ENCODE measurements around the gene SMAD6. TPM values are rescaled to one million over a fixed set of nuclear protein-coding genes. Genes with fewer than 3 reads are reported as not detected.

Gene SMAD6
- total RNA-seq, 4 donors from 2014 or later = 9.4 to 18.9 (median 14.3) TPM

- 92% methylated on average over 10 of the region's 10 CpGs for WGBS
- intact Hi-C loops (cut with DNase I) = no loop called here
- H3K4me3 ChIP-seq = no peak overlapping the region
- H3K27me3 ChIP-seq = no peaks in the 10 kb centered on the region
- H3K36me3 ChIP-seq = peaks cover 0 to 42% (median 17%) of the 10 kb centered on the region in 4 donors
- TF ChIP-seq POLR2AphosphoS5 (IDR thresholded peaks at IDR 0.05) (no peak), POLR2A (IDR thresholded peaks at IDR 0.05; ENCODE audit: low read depth) (no peak), CTCF (IDR thresholded peaks at IDR 0.05) (no peak), EP300 (IDR thresholded peaks at IDR 0.05) (no peak)
- H3K4me1 ChIP-seq = peaks cover 17 to 76% (median 33%) of the 10 kb centered on the region in 4 donors
- H3K27ac ChIP-seq (replicated peaks in 1 of 4) = peak overlapping the region in 3 of 4 donors; percentile 4 to 43 (median 37)
- no peak for DNase-seq (ENCODE audit: extremely low spot score)
- no peaks in the 10 kb centered on the region for H3K9me3 ChIP-seq
Observed at GRCh38 chr15:66719471-66719870, 17.4 kb downstream of the SMAD6 start.

GRCh38 chr15:66720206-66721010, 18.4 kb downstream of the SMAD6 start:
- Histone ChIP-seq H3K27ac (replicated peaks in 1 of 4) (peak overlapping the region in 3 of 4 donors; percentile 4 to 43 (median 37)), H3K4me1 (peaks cover 19 to 76% (median 34%) of the 10 kb centered on the region in 4 donors), H3K4me3 (no peak overlapping the region), H3K36me3 (peaks cover 0 to 38% (median 17%) of the 10 kb centered on the region in 4 donors), H3K27me3 (no peaks in the 10 kb centered on the region), H3K9me3 (no peaks in the 10 kb centered on the region)
- no peak for TF ChIP-seq CTCF (IDR thresholded peaks at IDR 0.05)
- no peak for TF ChIP-seq POLR2A (IDR thresholded peaks at IDR 0.05; ENCODE audit: low read depth)
- no peak for TF ChIP-seq POLR2AphosphoS5 (IDR thresholded peaks at IDR 0.05)
- no peak for TF ChIP-seq EP300 (IDR thresholded peaks at IDR 0.05)
- WGBS = 73% methylated on average over 9 of the region's 9 CpGs
- no peak for DNase-seq (ENCODE audit: extremely low spot score)
- intact Hi-C loops (cut with DNase I) = no loop called here

GRCh38 chr15:66721020-66721419, 19.0 kb downstream of the SMAD6 start:
- H3K27me3 ChIP-seq = no peaks in the 10 kb centered on the region
- DNase-seq (ENCODE audit: extremely low spot score) = no peak
- H3K9me3 ChIP-seq = no peaks in the 10 kb centered on the region
- H3K4me3 ChIP-seq = no peak overlapping the region
- intact Hi-C loops (cut with DNase I) = no loop called here
- H3K36me3 ChIP-seq = peaks cover 0 to 32% (median 17%) of the 10 kb centered on the region in 4 donors
- 82% methylated on average over 8 of the region's 8 CpGs for WGBS
- H3K27ac ChIP-seq (replicated peaks in 1 of 4) = no peak overlapping the region
- peaks cover 17 to 76% (median 32%) of the 10 kb centered on the region in 4 donors for H3K4me1 ChIP-seq
- TF ChIP-seq CTCF (IDR thresholded peaks at IDR 0.05) (no peak), EP300 (IDR thresholded peaks at IDR 0.05) (no peak), POLR2A (IDR thresholded peaks at IDR 0.05; ENCODE audit: low read depth) (no peak), POLR2AphosphoS5 (IDR thresholded peaks at IDR 0.05) (no peak)

GRCh38 chr15:66721501-66721937, 19.5 kb downstream of the SMAD6 start:
- 93% methylated on average over 4 of the region's 4 CpGs for WGBS
- Histone ChIP-seq H3K27ac (replicated peaks in 1 of 4) (no peak overlapping the region), H3K4me1 (peaks cover 17 to 76% (median 33%) of the 10 kb centered on the region in 4 donors), H3K27me3 (no peaks in the 10 kb centered on the region), H3K9me3 (no peaks in the 10 kb centered on the region), H3K36me3 (peaks cover 0 to 27% (median 15%) of the 10 kb centered on the region in 4 donors), H3K4me3 (no peak overlapping the region)
- intact Hi-C loops (cut with DNase I) = no loop called here
- no peak for DNase-seq (ENCODE audit: extremely low spot score)
- no peak for TF ChIP-seq POLR2AphosphoS5 (IDR thresholded peaks at IDR 0.05)
- TF ChIP-seq CTCF (IDR thresholded peaks at IDR 0.05) = no peak
- TF ChIP-seq EP300 (IDR thresholded peaks at IDR 0.05) = no peak
- TF ChIP-seq POLR2A (IDR thresholded peaks at IDR 0.05; ENCODE audit: low read depth) = no peak
